WTC11 (cell line): ENCODE data around the gene ELOB. TPM values are rescaled to one million over a fixed set of nuclear protein-coding genes. Genes with fewer than 3 reads are reported as not detected.
A peak's percentile ranks its signal among the peaks of the same experiment; 100 is the strongest.

Experiments used
- ATAC-seq: fragments of 200-7000 bp; cut with Tn5 transposase; 2 replicates; pipeline ENCODE4 v1.10.0; 2021; ENCODE audit warnings: mild to moderate bottlenecking, moderate library complexity
- CTCF ChIA-PET: fragments of 300-600 bp; sonication (Branson Sonifier 250); formaldehyde crosslinking; loops from one replicate; lab custom pipeline; 2021; ENCODE audit warnings: antibody characterized with exemption; lab: Charles Lee
- POLR2A ChIA-PET: fragments of 350-600 bp; sonication (Branson Sonifier 250); formaldehyde crosslinking; loops from one replicate; lab custom pipeline; 2021; ENCODE audit warnings: antibody characterized with exemption; lab: Charles Lee
- DNase-seq: peaks from one replicate; pipeline ENCODE4 v3.0.0; 2021; ENCODE audit warnings: low spot score
- H3K27ac Mint-ChIP-seq: 2 replicates; pipeline ENCODE4 v1.8.0; 2021; ENCODE audit warnings: mixed read lengths
- H3K27me3 Mint-ChIP-seq: 2 replicates; pipeline ENCODE4 v1.8.0; 2021; ENCODE audit warnings: low read depth, mild to moderate bottlenecking, moderate library complexity, mixed read lengths
- H3K36me3 Mint-ChIP-seq: 2 replicates; pipeline ENCODE4 v1.8.0; 2021; ENCODE audit warnings: mixed read lengths
- H3K4me1 Mint-ChIP-seq: 2 replicates; pipeline ENCODE4 v1.8.0; 2022; ENCODE audit warnings: mixed read lengths
- H3K4me3 Mint-ChIP-seq: 2 replicates; pipeline ENCODE4 v1.8.0; 2021; ENCODE audit warnings: mild to moderate bottlenecking, moderate library complexity, mixed read lengths
- H3K9me3 Mint-ChIP-seq: 2 replicates; pipeline ENCODE4 v1.8.0; 2021; ENCODE audit warnings: mixed read lengths
- CREB1 ChIP-seq: sonication (generic); formaldehyde crosslinking; IDR thresholded peaks from 2 replicates; pipeline ENCODE4 v1.8.0; 2023; ENCODE audit warnings: mild to moderate bottlenecking, missing genetic modification reagents
- CREM ChIP-seq: sonication (generic); formaldehyde crosslinking; IDR thresholded peaks from 2 replicates; pipeline ENCODE4 v1.8.1; 2022; ENCODE audit warnings: mild to moderate bottlenecking, missing genetic modification reagents, moderate library complexity
- SOX15 ChIP-seq: fragments of 250-450 bp; sonication (Bioruptor Pico); IDR thresholded peaks from 2 replicates; pipeline ENCODE4 v1.9.0; 2021; ENCODE audit warnings: mild to moderate bottlenecking
- TEAD4 ChIP-seq: sonication (generic); formaldehyde crosslinking; IDR thresholded peaks from 2 replicates; pipeline ENCODE4 v1.8.0; 2022; ENCODE audit warnings: mild to moderate bottlenecking, missing genetic modification reagents
- ZNF232 ChIP-seq: sonication (generic); formaldehyde crosslinking; IDR thresholded peaks from 2 replicates; pipeline ENCODE4 v1.8.0; 2022; ENCODE audit warnings: mild to moderate bottlenecking, missing genetic modification reagents
- total RNA-seq: library from RNA; stranded (reverse); gene quantifications from 3 replicates; pipeline ENCODE4 v1.2.3, GENCODE V29; 2021
- TF ChIP-seq, protein P1 (sequence below): sonication (generic); formaldehyde crosslinking; IDR thresholded peaks from 2 replicates; pipeline ENCODE4 v1.8.1; 2023; ENCODE audit warnings: mild to moderate bottlenecking, missing genetic modification reagents, borderline replicate concordance
- TF ChIP-seq, protein P2 (sequence below): fragments of 250-450 bp; sonication (Bioruptor Pico); IDR thresholded peaks from 2 replicates; pipeline ENCODE4 v1.9.0; 2021; ENCODE audit warnings: mild to moderate bottlenecking
- TF ChIP-seq, protein P3 (sequence below): sonication (generic); formaldehyde crosslinking; IDR thresholded peaks from 2 replicates; pipeline ENCODE4 v1.8.1; 2023; ENCODE audit warnings: mild to moderate bottlenecking, missing genetic modification reagents
- TF ChIP-seq, protein P4 (sequence below): sonication (generic); formaldehyde crosslinking; IDR thresholded peaks from 2 replicates; pipeline ENCODE4 v1.8.1; 2023; ENCODE audit warnings: mild to moderate bottlenecking, missing genetic modification reagents, moderate library complexity
- TF ChIP-seq, protein P5 (sequence below): fragments of 200-600 bp; IDR thresholded peaks from 2 replicates; pipeline ENCODE4 v1.8.0; 2022; ENCODE audit warnings: antibody characterized with exemption

ELOB gene
- total RNA-seq, 1 experiment from 2014 or later, result 252 TPM

DNA sequence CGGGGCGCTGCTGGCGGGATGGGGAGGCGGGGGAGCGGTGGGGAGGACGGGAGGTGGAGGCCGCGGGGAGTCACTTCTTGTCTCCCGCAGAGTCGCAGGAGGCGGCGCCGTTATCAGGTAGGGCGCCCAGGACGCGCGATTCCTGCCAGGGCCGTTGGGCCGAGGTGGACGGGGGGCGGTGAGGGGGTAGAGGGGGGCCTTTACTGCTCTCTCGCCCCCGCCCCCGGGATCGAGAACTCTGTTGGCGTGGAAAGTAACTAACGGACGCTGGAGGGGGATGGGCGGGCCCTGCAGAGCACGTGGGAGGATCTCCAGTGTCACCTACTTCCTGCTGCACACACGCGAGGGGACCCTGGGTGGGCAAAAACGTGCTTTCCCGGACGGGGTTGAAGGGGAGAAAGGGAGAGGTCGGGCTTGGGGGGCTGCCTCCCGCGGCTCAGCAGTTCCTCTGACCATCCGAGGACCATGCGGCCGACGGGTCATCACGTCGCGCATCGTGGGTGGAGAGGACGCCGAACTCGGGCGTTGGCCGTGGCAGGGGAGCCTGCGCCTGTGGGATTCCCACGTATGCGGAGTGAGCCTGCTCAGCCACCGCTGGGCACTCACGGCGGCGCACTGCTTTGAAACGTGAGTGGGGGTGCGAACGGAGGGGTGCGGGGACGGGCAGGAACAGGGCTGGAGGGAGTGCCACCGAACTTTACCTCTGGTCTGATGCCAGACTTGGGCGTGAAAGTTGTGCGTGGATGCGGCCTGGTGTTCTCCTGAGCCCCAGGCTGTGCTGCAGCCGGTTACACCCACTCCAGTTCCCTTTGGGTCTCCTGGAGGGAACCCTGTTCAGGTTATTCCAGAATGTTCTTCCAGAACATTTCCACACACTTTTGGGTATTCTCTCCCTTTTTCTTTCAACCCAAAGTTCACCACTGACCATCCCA, 40.5 kb upstream of the ELOB start:
- H3K36me3 Mint-ChIP-seq, result no peaks in the 10 kb centered on the region
- DNase-seq, result no peak
- no peak overlapping the region for H3K4me3 Mint-ChIP-seq
- TF ChIP-seq SOX15 (CRISPR knock-in tag), result no peak
- TF ChIP-seq, protein P1, sequence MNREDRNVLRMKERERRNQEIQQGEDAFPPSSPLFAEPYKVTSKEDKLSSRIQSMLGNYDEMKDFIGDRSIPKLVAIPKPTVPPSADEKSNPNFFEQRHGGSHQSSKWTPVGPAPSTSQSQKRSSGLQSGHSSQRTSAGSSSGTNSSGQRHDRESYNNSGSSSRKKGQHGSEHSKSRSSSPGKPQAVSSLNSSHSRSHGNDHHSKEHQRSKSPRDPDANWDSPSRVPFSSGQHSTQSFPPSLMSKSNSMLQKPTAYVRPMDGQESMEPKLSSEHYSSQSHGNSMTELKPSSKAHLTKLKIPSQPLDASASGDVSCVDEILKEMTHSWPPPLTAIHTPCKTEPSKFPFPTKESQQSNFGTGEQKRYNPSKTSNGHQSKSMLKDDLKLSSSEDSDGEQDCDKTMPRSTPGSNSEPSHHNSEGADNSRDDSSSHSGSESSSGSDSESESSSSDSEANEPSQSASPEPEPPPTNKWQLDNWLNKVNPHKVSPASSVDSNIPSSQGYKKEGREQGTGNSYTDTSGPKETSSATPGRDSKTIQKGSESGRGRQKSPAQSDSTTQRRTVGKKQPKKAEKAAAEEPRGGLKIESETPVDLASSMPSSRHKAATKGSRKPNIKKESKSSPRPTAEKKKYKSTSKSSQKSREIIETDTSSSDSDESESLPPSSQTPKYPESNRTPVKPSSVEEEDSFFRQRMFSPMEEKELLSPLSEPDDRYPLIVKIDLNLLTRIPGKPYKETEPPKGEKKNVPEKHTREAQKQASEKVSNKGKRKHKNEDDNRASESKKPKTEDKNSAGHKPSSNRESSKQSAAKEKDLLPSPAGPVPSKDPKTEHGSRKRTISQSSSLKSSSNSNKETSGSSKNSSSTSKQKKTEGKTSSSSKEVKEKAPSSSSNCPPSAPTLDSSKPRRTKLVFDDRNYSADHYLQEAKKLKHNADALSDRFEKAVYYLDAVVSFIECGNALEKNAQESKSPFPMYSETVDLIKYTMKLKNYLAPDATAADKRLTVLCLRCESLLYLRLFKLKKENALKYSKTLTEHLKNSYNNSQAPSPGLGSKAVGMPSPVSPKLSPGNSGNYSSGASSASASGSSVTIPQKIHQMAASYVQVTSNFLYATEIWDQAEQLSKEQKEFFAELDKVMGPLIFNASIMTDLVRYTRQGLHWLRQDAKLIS (CRISPR knock-in tag), result no peak
- TF ChIP-seq, protein P2, sequence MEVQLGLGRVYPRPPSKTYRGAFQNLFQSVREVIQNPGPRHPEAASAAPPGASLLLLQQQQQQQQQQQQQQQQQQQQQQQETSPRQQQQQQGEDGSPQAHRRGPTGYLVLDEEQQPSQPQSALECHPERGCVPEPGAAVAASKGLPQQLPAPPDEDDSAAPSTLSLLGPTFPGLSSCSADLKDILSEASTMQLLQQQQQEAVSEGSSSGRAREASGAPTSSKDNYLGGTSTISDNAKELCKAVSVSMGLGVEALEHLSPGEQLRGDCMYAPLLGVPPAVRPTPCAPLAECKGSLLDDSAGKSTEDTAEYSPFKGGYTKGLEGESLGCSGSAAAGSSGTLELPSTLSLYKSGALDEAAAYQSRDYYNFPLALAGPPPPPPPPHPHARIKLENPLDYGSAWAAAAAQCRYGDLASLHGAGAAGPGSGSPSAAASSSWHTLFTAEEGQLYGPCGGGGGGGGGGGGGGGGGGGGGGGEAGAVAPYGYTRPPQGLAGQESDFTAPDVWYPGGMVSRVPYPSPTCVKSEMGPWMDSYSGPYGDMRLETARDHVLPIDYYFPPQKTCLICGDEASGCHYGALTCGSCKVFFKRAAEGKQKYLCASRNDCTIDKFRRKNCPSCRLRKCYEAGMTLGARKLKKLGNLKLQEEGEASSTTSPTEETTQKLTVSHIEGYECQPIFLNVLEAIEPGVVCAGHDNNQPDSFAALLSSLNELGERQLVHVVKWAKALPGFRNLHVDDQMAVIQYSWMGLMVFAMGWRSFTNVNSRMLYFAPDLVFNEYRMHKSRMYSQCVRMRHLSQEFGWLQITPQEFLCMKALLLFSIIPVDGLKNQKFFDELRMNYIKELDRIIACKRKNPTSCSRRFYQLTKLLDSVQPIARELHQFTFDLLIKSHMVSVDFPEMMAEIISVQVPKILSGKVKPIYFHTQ (CRISPR knock-in tag), result no peak
- TF ChIP-seq ZNF232 (CRISPR knock-in tag), result no peak
- TF ChIP-seq CREB1 (CRISPR knock-in tag), result no peak
- TF ChIP-seq, protein P3, sequence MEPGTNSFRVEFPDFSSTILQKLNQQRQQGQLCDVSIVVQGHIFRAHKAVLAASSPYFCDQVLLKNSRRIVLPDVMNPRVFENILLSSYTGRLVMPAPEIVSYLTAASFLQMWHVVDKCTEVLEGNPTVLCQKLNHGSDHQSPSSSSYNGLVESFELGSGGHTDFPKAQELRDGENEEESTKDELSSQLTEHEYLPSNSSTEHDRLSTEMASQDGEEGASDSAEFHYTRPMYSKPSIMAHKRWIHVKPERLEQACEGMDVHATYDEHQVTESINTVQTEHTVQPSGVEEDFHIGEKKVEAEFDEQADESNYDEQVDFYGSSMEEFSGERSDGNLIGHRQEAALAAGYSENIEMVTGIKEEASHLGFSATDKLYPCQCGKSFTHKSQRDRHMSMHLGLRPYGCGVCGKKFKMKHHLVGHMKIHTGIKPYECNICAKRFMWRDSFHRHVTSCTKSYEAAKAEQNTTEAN, result no peak
- no peak for TF ChIP-seq TEAD4 (CRISPR knock-in tag)
- TF ChIP-seq CREM (CRISPR knock-in tag), result no peak
- no peaks in the 10 kb centered on the region for H3K9me3 Mint-ChIP-seq
- CTCF ChIA-PET, result interaction anchor here (0.7 to 2.2 kb wide), 18 partner anchors 10 to 148 kb away, joined by 3 to 25 read pairs (median 4); partner anchors contain the start of genes FLYWCH2 and PRSS41
- no peaks in the 10 kb centered on the region for H3K4me1 Mint-ChIP-seq
- ATAC-seq, result no peak
- POLR2A ChIA-PET, result no interaction called here
- H3K27me3 Mint-ChIP-seq, result no peaks in the 10 kb centered on the region
- H3K27ac Mint-ChIP-seq, result no peak overlapping the region

DNA sequence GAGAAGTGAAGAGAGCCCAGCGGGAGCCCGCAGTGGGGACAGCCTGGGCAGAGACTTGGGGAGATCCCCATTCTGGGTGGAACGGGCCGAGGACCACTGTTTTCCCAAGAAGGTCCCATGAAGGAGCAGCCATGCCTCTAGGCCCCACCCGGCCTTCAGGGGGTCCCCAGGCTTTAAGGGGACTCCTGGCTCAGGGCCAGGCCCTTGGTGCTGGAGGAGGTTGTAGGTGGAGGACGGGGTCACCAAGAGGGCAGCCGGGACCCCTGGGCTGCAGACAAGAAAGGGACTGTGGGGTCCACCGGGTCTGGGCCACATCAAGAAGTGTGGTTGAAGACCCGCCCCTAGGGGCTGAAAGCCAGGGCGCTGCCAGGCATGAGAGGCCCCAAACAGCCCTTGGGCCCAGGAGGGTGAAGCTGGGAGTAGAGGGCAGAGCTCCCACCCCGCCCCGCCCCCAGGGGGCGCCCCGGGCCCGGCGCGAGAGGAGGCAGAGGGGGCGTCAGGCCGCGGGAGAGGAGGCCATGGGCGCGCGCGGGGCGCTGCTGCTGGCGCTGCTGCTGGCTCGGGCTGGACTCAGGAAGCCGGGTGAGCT, 39.8 kb upstream of the ELOB start, which contains the start of gene PRSS21:
Gene PRSS21, plus strand, starts transcription at position 487 of the 589 bp plus-strand sequence. Its CDS starts 32 bp downstream, at position 519.
- POLR2A ChIA-PET, result no interaction called here
- Mint-ChIP-seq H3K27ac (no peak within 1 kb of the TSS), H3K9me3 (no peaks in the 10 kb centered on the region), H3K4me1 (no peaks in the 10 kb centered on the region), H3K4me3 (no peak within 1 kb of the TSS), H3K36me3 (no peaks in the 10 kb centered on the region), H3K27me3 (no peaks in the 10 kb centered on the region)
- CTCF ChIA-PET, result interaction anchor here (0.6 to 2.2 kb wide), 26 partner anchors 9 to 285 kb away, joined by 3 to 25 read pairs (median 4); partner anchors contain the start of genes FLYWCH2 and PRSS41
- DNase-seq, result peak; percentile 67
- peak; percentile 83 for ATAC-seq
- TF ChIP-seq, protein P4, sequence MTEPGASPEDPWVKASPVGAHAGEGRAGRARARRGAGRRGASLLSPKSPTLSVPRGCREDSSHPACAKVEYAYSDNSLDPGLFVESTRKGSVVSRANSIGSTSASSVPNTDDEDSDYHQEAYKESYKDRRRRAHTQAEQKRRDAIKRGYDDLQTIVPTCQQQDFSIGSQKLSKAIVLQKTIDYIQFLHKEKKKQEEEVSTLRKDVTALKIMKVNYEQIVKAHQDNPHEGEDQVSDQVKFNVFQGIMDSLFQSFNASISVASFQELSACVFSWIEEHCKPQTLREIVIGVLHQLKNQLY (CRISPR knock-in tag), result no peak
- TF ChIP-seq, protein P5, sequence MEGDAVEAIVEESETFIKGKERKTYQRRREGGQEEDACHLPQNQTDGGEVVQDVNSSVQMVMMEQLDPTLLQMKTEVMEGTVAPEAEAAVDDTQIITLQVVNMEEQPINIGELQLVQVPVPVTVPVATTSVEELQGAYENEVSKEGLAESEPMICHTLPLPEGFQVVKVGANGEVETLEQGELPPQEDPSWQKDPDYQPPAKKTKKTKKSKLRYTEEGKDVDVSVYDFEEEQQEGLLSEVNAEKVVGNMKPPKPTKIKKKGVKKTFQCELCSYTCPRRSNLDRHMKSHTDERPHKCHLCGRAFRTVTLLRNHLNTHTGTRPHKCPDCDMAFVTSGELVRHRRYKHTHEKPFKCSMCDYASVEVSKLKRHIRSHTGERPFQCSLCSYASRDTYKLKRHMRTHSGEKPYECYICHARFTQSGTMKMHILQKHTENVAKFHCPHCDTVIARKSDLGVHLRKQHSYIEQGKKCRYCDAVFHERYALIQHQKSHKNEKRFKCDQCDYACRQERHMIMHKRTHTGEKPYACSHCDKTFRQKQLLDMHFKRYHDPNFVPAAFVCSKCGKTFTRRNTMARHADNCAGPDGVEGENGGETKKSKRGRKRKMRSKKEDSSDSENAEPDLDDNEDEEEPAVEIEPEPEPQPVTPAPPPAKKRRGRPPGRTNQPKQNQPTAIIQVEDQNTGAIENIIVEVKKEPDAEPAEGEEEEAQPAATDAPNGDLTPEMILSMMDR, result peak; percentile 68
